GM12878 (cell line): ENCODE measurements around the gene RABEP2. TPM values are rescaled to one million over a fixed set of nuclear protein-coding genes. Genes with fewer than 3 reads are reported as not detected.
A peak's percentile ranks its signal among the peaks of the same experiment; 100 is the strongest.
"Not testable (repeated sequence)": the region's sequence is repeated elsewhere in the genome, so short reads cannot be mapped to it uniquely, and the experiment has no call there.

Source experiments
- ATAC-seq: fragments of 200-7000 bp; cut with Tn5 transposase; 3 replicates; pipeline ENCODE4 v1.9.1; 2020; ENCODE audit warnings: mild to moderate bottlenecking, moderate library complexity
- BruUV-seq: library from RNA; stranded (reverse); fragments of 400-500 nt; replicated peaks from 2 replicates; lab custom pipeline; 2021; lab: Mats Ljungman, UMichigan
- CTCF ChIA-PET: fragments of 300-600 bp; sonication (Branson Sonifier 250); formaldehyde crosslinking; extraction: SDS; loops from one replicate; lab custom pipeline; 2021; ENCODE audit warnings: inconsistent platforms; lab: Yijun Ruan, JAX
- POLR2A ChIA-PET: fragments of 350-600 bp; formaldehyde crosslinking; extraction: SDS; loops from one replicate; lab custom pipeline; 2021; ENCODE audit warnings: inconsistent platforms; lab: Charles Lee
- RAD21 ChIA-PET: fragments of 300-600 bp; sonication (Branson Sonifier 250); formaldehyde crosslinking; loops from one replicate; lab custom pipeline; 2023; ENCODE audit warnings: antibody characterized with exemption; ENCODE audit not compliant: unreplicated experiment; lab: Charles Lee
- SMC1A ChIA-PET: fragments of 300-600 bp; sonication (Branson Sonifier 250); formaldehyde crosslinking; loops from one replicate; lab custom pipeline; 2023; ENCODE audit not compliant: unreplicated experiment, uncharacterized antibody; lab: Charles Lee
- DNase-seq: peaks from one replicate; pipeline ENCODE4 v3.0.0-alpha.2; 2011; ENCODE audit warnings: low read depth, low spot score
- FAIRE-seq: peaks from 3 replicates; lab custom pipeline; 2011; peaks lifted over from hg19 to GRCh38; lab: Jason Lieb, UNC
- H2AFZ ChIP-seq: 2 replicates; pipeline ENCODE4 v1.6.0; 2011; ENCODE audit warnings: low read depth, low read length, control low read depth; ENCODE audit not compliant: control insufficient read depth
- H3K27ac ChIP-seq: 2 replicates; pipeline ENCODE4 v1.5.1; 2011; ENCODE audit warnings: control low read depth; ENCODE audit not compliant: control insufficient read depth, insufficient read depth
- H3K27me3 ChIP-seq, 2 experiments: replicated peaks in 1 of 2; 2 replicates each; pipeline versions ENCODE4 v1.6.0 to v1.6.1; 2011; ENCODE audit warnings: low read length in 1 of 2; ENCODE audit not compliant: control insufficient read depth in 2 of 2, insufficient read depth in 2 of 2
- H3K36me3 ChIP-seq, 2 experiments: 2 replicates each; pipeline ENCODE4 v1.5.1; 2011; ENCODE audit warnings: low read length in 1 of 2; ENCODE audit not compliant: control insufficient read depth in 2 of 2, insufficient read depth in 2 of 2
- H3K4me1 ChIP-seq: 2 replicates; pipeline ENCODE4 v1.6.1; 2011; ENCODE audit warnings: mild to moderate bottlenecking, low read length, moderate library complexity, mixed read lengths; ENCODE audit not compliant: control insufficient read depth, insufficient read depth
- H3K4me2 ChIP-seq: 2 replicates; pipeline ENCODE4 v1.6.0; 2011; ENCODE audit warnings: control low read depth; ENCODE audit not compliant: control insufficient read depth, insufficient read depth
- H3K4me3 ChIP-seq: fragments of 200-600 bp; sonication (generic); 2 replicates; pipeline ENCODE4 v1.5.1; 2016
- H3K79me2 ChIP-seq: 2 replicates; pipeline ENCODE4 v1.6.0; 2011; ENCODE audit warnings: low read length; ENCODE audit not compliant: control insufficient read depth, insufficient read depth
- H3K9ac ChIP-seq: 2 replicates; pipeline ENCODE4 v1.8.0; 2011; ENCODE audit warnings: low read length, control low read depth, mixed read lengths; ENCODE audit not compliant: control insufficient read depth, insufficient read depth
- H3K9me3 ChIP-seq: replicated peaks from 3 replicates; pipeline ENCODE4 v1.5.1; 2011; ENCODE audit warnings: mild to moderate bottlenecking, low read length; ENCODE audit not compliant: control insufficient read depth, insufficient read depth
- H4K20me1 ChIP-seq: 2 replicates; pipeline ENCODE4 v1.6.0; 2011; ENCODE audit not compliant: control insufficient read depth, insufficient read depth
- CHD2 ChIP-seq: IDR thresholded peaks from 2 replicates; pipeline ENCODE4 v1.6.1; 2011; ENCODE audit warnings: low read depth, low read length, improper control_type of control experiment, borderline replicate concordance
- CREB1 ChIP-seq: IDR thresholded peaks from 2 replicates; pipeline ENCODE4 v1.6.1; 2012; ENCODE audit warnings: low read depth, mild to moderate bottlenecking, inconsistent platforms
- KDM1A ChIP-seq: fragments of 200-600 bp; sonication (generic); IDR thresholded peaks from 2 replicates; pipeline ENCODE4 v1.6.1; 2016; ENCODE audit warnings: borderline replicate concordance
- LARP7 ChIP-seq: fragments of 450-650 bp; IDR thresholded peaks from 2 replicates; pipeline ENCODE4 v1.6.1; 2017; ENCODE audit warnings: mild to moderate bottlenecking
- MTA2 ChIP-seq: fragments of 450-650 bp; IDR thresholded peaks from 2 replicates; pipeline ENCODE4 v1.6.1; 2016; ENCODE audit warnings: low read depth, mild to moderate bottlenecking, moderate library complexity
- SMAD5 ChIP-seq: IDR thresholded peaks from 2 replicates; pipeline ENCODE4 v1.6.1; 2016; ENCODE audit warnings: antibody characterized with exemption, low read depth
- SMARCA5 ChIP-seq: fragments of 450-650 bp; IDR thresholded peaks from 2 replicates; pipeline ENCODE4 v1.6.1; 2017; ENCODE audit warnings: mild to moderate bottlenecking
- SP1 ChIP-seq: IDR thresholded peaks from one replicate; pipeline ENCODE4 v1.6.1; 2011; ENCODE audit warnings: low read depth, low read length
- STAT1 ChIP-seq: fragments of 450-650 bp; conservative IDR thresholded peaks from 2 replicates; pipeline ENCODE4 v1.6.1; 2014; ENCODE audit warnings: antibody characterized with exemption, mild to moderate bottlenecking
- ZNF217 ChIP-seq: fragments of 450-650 bp; IDR thresholded peaks from 2 replicates; pipeline ENCODE4 v1.6.1; 2017; ENCODE audit warnings: antibody characterized with exemption, mild to moderate bottlenecking
- WGBS: methylation state at CpG from one replicate; pipeline ENCODE4 v1.1.6; 2016; ENCODE audit warnings: low lambda C conversion rate; ENCODE audit not compliant: insufficient replicate concordance, insufficient coverage; ENCODE audit errors: missing lambda C conversion rate; 5-methylcytosine and 5-hydroxymethylcytosine counted together
- in situ Hi-C: fragments of 300-500 bp; cut with MboI; formaldehyde crosslinking; loops from 9 replicates; pipeline ENCODE4 v1.14.3; 2018; ENCODE audit warnings: mixed read lengths
- intact Hi-C: fragments of 100-400 bp; cut with micrococcal nuclease; formaldehyde crosslinking; loops from one replicate; pipeline ENCODE4 v1.14.2; 2022; ENCODE audit not compliant: unreplicated experiment
- polyA plus RNA-seq, 11 experiments: library from polyadenylated mRNA; depleted of rRNA in 4 of 11; unstranded in 6 of 11; stranded (reverse) in 5 of 11; fragments of >200 nt; fragmentation: Nextera tagmentation in 4 of 11; fragmentation: Illumina TruSeq in 1 of 11; extraction: Ambion mirVana in 4 of 11; extraction: Trizol in 1 of 11; gene quantifications; 1 replicate in 1 of 11; 2 replicates in 10 of 11; pipeline versions ENCODE4 v1.2.1 to v1.2.3, GENCODE V29; 2011 to 2016; ENCODE audit warnings: inconsistent platforms in 2 of 11, missing spikeins in 2 of 11, low read depth in 1 of 11
- total RNA-seq, 4 experiments: library from RNA; depleted of rRNA in 3 of 4; stranded (reverse); fragments of >200 nt in 3 of 4; fragmentation: Illumina TruSeq in 1 of 4; extraction: Trizol in 1 of 4; gene quantifications; 2 replicates each; pipeline versions ENCODE4 v1.2.1 to v1.2.3, GENCODE V29; 2013 to 2021
- TF ChIP-seq, protein P1 (sequence below): IDR thresholded peaks from 2 replicates; pipeline ENCODE4 v1.6.1; 2011; ENCODE audit warnings: low read depth, low read length, improper control_type of control experiment, borderline replicate concordance
- TF ChIP-seq, protein P2 (sequence below): IDR thresholded peaks from 2 replicates; pipeline ENCODE4 v1.6.1; 2011; ENCODE audit warnings: borderline replicate concordance, low read depth, mild to moderate bottlenecking, moderate library complexity, mixed read lengths, low read length; ENCODE audit not compliant: insufficient read depth; ENCODE audit errors: extremely low read length

RABEP2 gene
- total and polyA plus RNA-seq, 10 of the 15 experiments (the other 5 are each of a cell fraction or from before 2014, with no cell fraction given), result 0.47 to 33.2 (median 18.6) TPM

- Histone ChIP-seq H3K9ac (peak overlapping the region; percentile 98), H3K4me3 (peak overlapping the region; percentile 92; the same call in 1 of the 2 replicates), H3K27ac (peak overlapping the region; percentile 99; the same call in 1 of the 2 replicates), H3K4me2 (peak overlapping the region; percentile 96; the same call in 1 of the 2 replicates), H3K4me1 (peaks cover 23% of the 10 kb centered on the region)
- BruUV-seq, H4K20me1 ChIP-seq, DNase-seq, H3K36me3 ChIP-seq, H3K79me2 ChIP-seq, H3K9me3 ChIP-seq, H3K27me3 ChIP-seq, FAIRE-seq, ATAC-seq, in situ Hi-C loops, H2AFZ ChIP-seq: not testable (repeated sequence)
- ChIA-PET CTCF (interaction anchor here (0.6 to 6.4 kb wide), 3 partner anchors 9 to 80 kb away, joined by 3 to 76 read pairs (median 3); partner anchors contain the start of gene TUFM), POLR2A (interaction anchor here (0.6 to 4.1 kb wide), 6 partner anchors 10 to 740 kb away, joined by 3 to 21 read pairs (median 3); no protein-coding TSS in a partner anchor), RAD21 (interaction anchor here (1.3 to 1.6 kb wide), 3 partner anchors 19 to 47 kb away, joined by 3 to 6 read pairs (median 4); partner anchors contain the start of gene NFATC2IP), SMC1A (interaction anchor here (2.1 to 5.8 kb wide), 2 partner anchors 18 to 25 kb away, joined by 6 to 58 read pairs; no protein-coding TSS in a partner anchor)
- TF ChIP-seq ZNF217, result 0 out of 2 replicates have a peak, but pooled peaks have one; percentile 54
- TF ChIP-seq SMARCA5, result peak; percentile 51
- WGBS, result 61% methylated on average over 2 of the region's 2 CpGs
- intact Hi-C loops, result loop anchor here (10.0 kb wide), 1 partner anchor 431 kb away; the partner anchor contains the start of genes APOBR and CLN3
Measured at GRCh38 chr16:28926284-28926683, 1.2 kb upstream of the RABEP2 start.

- RAD21 ChIA-PET, result interaction anchor here (0.7 to 1.6 kb wide), 4 partner anchors 11 to 62 kb away, joined by 3 to 6 read pairs (median 4); partner anchors contain the start of genes NFATC2IP and SH2B1
- FAIRE-seq, result peak; percentile 73
- SMC1A ChIA-PET, result interaction anchor here (2.1 to 5.8 kb wide), 3 partner anchors 7 to 26 kb away, joined by 6 to 58 read pairs (median 45); partner anchors contain the start of gene CD19
- intact Hi-C loops, result loop anchor here (2.0 to 10.0 kb wide), 4 partner anchors 19 to 431 kb away; partner anchors contain the start of genes APOBR, CLN3 and TUFM
- Histone ChIP-seq H4K20me1 (no peaks in the 10 kb centered on the region), H3K27me3 (no peaks in the 10 kb centered on the region), H3K79me2 (no peaks in the 10 kb centered on the region), H3K9ac (peak overlapping the region; percentile 98), H3K36me3 (peaks cover 0 to 2% of the 10 kb centered on the region in 2 experiments; a peak in 3 of 4 replicates), H3K27ac (peak overlapping the region; percentile 99), H2AFZ (peak overlapping the region; percentile 80), H3K9me3 (no peaks in the 10 kb centered on the region), H3K4me2 (peak overlapping the region; percentile 96), H3K4me1 (peaks cover 17% of the 10 kb centered on the region), H3K4me3 (peak overlapping the region; percentile 92)
- in situ Hi-C loops, result no loop called here
- DNase-seq, result no peak
- POLR2A ChIA-PET, result interaction anchor here (0.6 to 5.1 kb wide), 10 partner anchors 7 to 741 kb away, joined by 3 to 39 read pairs (median 6); partner anchors contain the start of genes CD19, NFATC2IP, SH2B1 and TUFM
- TSS peak; percentile 91 for BruUV-seq
- 2% methylated on average over 46 of the region's 48 CpGs for WGBS
- ATAC-seq, result peak; percentile 74
- CTCF ChIA-PET, result interaction anchor here (0.6 to 6.4 kb wide), 4 partner anchors 9 to 102 kb away, joined by 3 to 76 read pairs (median 3); partner anchors contain the start of gene TUFM
- peak; percentile 63; the same call in 1 of the 2 replicates for TF ChIP-seq MTA2
- TF ChIP-seq KDM1A, result no peak
- TF ChIP-seq, protein P1, sequence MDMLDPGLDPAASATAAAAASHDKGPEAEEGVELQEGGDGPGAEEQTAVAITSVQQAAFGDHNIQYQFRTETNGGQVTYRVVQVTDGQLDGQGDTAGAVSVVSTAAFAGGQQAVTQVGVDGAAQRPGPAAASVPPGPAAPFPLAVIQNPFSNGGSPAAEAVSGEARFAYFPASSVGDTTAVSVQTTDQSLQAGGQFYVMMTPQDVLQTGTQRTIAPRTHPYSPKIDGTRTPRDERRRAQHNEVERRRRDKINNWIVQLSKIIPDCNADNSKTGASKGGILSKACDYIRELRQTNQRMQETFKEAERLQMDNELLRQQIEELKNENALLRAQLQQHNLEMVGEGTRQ, result no peak
- TF ChIP-seq SP1, result no peak
- peak; percentile 91 for TF ChIP-seq LARP7
- TF ChIP-seq SMAD5, result peak; percentile 37; the same call in 1 of the 2 replicates
- TF ChIP-seq CREB1, result peak; percentile 39; the same call in 1 of the 2 replicates
- TF ChIP-seq, protein P2, sequence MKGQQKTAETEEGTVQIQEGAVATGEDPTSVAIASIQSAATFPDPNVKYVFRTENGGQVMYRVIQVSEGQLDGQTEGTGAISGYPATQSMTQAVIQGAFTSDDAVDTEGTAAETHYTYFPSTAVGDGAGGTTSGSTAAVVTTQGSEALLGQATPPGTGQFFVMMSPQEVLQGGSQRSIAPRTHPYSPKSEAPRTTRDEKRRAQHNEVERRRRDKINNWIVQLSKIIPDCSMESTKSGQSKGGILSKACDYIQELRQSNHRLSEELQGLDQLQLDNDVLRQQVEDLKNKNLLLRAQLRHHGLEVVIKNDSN, result no peak
- TF ChIP-seq STAT1, result no peak
- peak; percentile 78 for TF ChIP-seq CHD2
Measured at GRCh38 chr16:28925386-28926228, 569 bp upstream of the RABEP2 start.
